Putamen (tissue), 1 donor: ENCODE data around the gene TNFSF18.

Experiments used
- DNase-seq: peaks from one replicate; pipeline ENCODE4 v3.0.0-alpha.2; 2016; ENCODE audit warnings: low spot score

Gene TNFSF18

DNA sequence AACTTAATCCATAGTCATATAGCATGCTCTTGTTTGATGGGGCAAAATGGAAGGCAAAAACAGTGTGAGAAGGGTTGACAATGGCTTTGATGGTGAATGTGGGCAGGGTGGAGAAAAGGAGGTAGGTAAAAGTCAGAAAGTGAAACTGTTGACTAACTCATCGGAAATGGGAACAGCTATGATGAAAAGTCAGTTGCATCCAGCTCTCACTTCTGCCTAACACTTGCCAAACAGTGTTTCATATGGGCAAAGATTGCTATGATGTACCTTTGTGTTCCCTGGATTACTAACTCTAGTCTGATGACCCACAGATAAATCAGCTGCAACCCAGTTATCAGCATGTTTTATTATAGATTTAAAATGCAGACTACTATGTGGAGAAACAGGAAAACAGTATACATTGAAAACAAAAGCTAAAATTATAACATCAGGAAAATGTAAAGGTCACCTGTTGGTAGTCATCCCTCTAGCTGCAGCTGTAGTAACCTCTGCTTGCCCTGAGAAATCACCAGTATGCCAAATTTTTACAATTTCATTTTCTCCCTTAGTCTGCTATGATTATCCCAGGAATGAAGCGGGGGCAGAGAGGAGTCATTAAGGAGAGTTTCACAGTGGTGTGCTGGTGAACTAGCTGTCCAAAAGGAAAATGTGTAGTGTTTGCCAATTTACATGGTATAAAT lies 11.7 kb downstream of the TNFSF18 start:
- no peak for DNase-seq

- no peak for DNase-seq
Measured at GRCh38 chr1:173024543-173024942, 26.2 kb downstream of the TNFSF18 start.

DNA sequence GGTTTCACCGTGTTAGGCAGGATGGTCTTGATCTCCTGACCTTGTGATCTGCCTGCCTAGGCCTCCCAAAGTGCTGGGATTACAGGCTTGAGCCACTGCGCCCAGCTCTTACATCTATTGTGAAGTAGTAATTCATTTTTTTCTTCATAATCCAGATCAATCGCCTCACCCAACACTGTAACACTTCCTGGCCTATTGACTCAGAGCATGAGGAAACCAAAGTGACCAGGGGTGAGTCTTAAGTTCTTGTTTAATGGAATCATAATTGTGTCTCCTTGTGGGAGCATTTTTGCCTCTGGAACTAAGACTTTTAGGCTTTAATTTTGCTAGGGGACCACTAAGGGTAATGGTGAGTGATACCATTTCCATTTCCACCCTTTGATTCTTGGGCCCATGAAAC lies 27.4 kb downstream of the TNFSF18 start:
- DNase-seq: no peak

- peak; percentile 12 for DNase-seq
Measured at GRCh38 chr1:173020138-173020750, 30.5 kb downstream of the TNFSF18 start.

- DNase-seq: no peak
Measured at GRCh38 chr1:173017792-173018191, 32.9 kb downstream of the TNFSF18 start.

DNA sequence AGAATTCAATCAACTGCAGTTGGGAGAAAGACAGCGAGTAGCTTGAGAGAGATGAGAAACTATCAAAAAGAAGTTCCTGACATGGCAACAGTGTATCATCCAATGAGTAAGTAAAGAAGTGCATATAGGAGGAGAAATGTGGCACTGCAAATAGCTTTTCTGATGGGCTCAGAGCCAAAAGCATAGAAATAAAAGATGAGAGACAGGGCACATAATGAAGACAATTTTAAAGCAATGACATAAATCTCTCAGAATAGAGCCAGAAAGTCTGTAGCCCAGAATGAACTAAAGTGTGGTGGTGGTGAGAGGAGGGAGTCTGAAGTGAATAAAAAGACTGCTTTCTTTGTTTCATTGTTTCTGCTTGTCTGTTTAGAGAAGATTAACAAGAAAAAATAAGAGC lies 34.3 kb downstream of the TNFSF18 start:
- no peak for DNase-seq

DNA sequence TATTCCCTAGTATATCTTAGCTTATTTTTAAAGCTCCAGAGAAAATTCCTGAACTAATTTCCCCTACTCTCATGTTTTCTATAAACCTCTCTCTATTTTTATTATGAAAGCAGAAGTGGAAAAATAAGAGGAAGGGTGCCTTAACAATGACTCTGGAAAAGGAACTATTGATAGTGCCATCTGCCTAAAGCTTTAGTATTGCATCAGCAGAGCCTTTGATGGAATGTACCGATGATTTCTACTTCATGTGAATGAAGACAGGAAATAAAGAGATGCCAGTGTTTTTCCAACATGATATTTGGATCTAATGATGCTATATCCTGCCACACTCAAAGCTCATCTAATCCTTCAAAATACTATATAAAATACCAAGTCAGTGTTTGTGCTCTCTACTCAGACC lies 35.1 kb downstream of the TNFSF18 start:
- no peak for DNase-seq

- DNase-seq: no peak
Measured at GRCh38 chr1:173014160-173014559, 36.6 kb downstream of the TNFSF18 start.

DNA sequence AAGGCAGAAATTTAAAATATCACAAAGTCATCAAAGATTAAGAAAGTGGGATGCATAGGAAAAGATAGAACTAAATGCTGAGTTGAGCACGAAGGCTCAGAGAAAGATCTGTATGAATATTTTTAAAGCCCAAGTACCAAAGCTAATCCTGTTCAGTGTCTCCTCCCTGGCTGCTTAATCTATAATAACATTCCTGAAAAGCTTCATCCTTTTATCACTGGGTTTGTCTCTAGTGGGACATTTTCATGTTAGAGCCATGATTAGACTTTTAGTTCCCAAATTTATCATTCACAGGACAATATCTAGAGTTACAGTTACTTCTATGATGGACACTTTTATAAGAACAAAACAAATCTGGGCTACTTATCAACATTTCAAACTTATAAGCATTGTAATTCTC lies 38.6 kb downstream of the TNFSF18 start:
- no peak for DNase-seq

DNA sequence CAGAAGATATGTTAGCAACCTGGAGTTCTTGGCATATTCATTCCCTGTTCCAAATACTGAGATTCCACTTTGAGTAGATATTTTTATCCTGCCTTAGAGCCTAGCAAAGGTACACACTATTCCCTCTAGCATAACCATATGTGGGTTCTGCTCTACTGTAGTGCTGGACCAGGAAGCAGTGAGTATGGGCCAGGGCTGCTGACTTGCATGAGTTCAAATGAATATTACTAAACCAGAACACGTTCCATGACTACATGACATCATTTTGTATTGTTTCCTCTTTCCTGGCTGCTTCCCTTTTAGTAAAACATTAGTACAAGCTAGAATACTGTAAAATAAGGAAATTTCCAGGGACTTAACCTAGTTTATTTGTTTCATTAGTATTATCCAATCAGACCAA lies 41.1 kb downstream of the TNFSF18 start:
- no peak for DNase-seq

- DNase-seq: no peak
Measured at GRCh38 chr1:173005196-173005864, 45.4 kb downstream of the TNFSF18 start.

GRCh38 chr1:173002891-173003838 lies 47.6 kb downstream of the TNFSF18 start:
- no peak for DNase-seq

GRCh38 chr1:172999349-172999748 lies 51.4 kb downstream of the TNFSF18 start:
- no peak for DNase-seq

- no peak for DNase-seq
Measured at GRCh38 chr1:172997941-172998361, 52.8 kb downstream of the TNFSF18 start.

GRCh38 chr1:172993640-172994039 lies 57.1 kb downstream of the TNFSF18 start:
- DNase-seq: no peak

DNA sequence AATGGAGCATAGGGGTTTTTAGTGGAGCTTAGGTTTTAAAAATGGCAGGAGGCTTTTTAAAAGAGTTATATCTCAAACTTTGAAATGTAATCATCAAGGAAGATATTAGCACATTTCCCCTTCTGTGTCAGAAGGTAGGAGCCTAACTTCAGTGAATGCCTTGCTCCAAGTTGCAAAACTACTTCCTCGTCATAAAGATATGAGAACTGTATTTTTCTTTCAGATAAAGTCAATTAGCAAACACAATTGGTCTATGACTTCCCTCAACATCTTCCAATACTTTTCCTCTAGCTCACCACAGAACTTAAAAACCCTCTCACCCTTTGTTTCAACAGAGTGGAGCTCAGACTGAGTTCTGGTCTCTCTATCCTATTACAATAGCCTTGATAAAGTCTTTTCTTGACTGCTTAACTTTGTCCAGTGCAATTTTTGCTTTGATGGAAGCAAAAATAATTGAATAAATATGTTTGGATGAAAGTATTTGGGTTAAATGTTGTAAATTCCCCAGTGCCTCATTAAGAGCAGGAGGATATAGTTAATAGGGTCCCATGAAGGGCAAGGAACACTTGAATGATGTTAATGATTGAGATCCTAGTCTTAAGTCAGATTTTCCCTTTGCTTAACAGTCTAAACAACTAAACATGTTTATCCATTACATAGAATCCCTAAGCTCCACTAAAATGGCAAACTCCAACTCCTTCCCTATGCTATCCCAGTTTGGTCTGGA lies 58.9 kb downstream of the TNFSF18 start:
- DNase-seq: no peak

- no peak for DNase-seq
Measured at GRCh38 chr1:172990598-172991215, 60.0 kb downstream of the TNFSF18 start.
